Colonic mucosa (tissue), 4 donors: ENCODE data around the gene HAND2. TPM values are rescaled to one million over a fixed set of nuclear protein-coding genes. Genes with fewer than 3 reads are reported as not detected.

Experiments used
- DNase-seq: peaks from one replicate; pipeline ENCODE4 v3.0.0-alpha.2; 2020
- H3K27ac ChIP-seq: fragments of 200-600 bp; one replicate; pipeline ENCODE4 v1.8.0; 2021
- H3K27me3 ChIP-seq: fragments of 200-600 bp; one replicate; pipeline ENCODE4 v1.8.0; 2021
- H3K36me3 ChIP-seq: fragments of 200-600 bp; one replicate; pipeline ENCODE4 v1.8.0; 2021
- H3K4me1 ChIP-seq: fragments of 200-600 bp; one replicate; pipeline ENCODE4 v1.8.0; 2021; ENCODE audit warnings: mild to moderate bottlenecking
- H3K4me3 ChIP-seq: fragments of 200-600 bp; one replicate; pipeline ENCODE4 v1.8.0; 2021
- H3K9ac ChIP-seq, 2 donors: one replicate each; pipeline ENCODE4 v1.7.0; 2013; ENCODE audit warnings: control low read depth in 2 of 2, low read depth in 2 of 2, low read length in 2 of 2
- H3K9me3 ChIP-seq: fragments of 200-600 bp; one replicate; pipeline ENCODE4 v1.8.0; 2021
- CTCF ChIP-seq: fragments of 200-600 bp; IDR thresholded peaks from one replicate; pipeline ENCODE4 v1.8.0; 2022; ENCODE audit warnings: antibody characterized with exemption, mild to moderate bottlenecking
- intact Hi-C: fragments of 100-400 bp; cut with DNase I; formaldehyde crosslinking; loops from one replicate; pipeline ENCODE4 v1.14.1; 2022
- total RNA-seq, 2 donors: library from RNA; stranded (reverse); fragmentation: NEBNext Ultra II Directional in 1 of 2; extraction: Animal tissue kit (Norgen Biotek cat#: 25700) in 1 of 2; gene quantifications; one replicate each; pipeline ENCODE4 v1.2.1, GENCODE V29; 2021
- donor health status: healthy.
- donor health status: DM: no; HTN: no; CAD: no.
- donor health status: DM: no; HTN: no; CAD: no.

The HAND2 gene
- total RNA-seq, 2 donors from 2014 or later, result 1.6 to 9.4 TPM

DNA sequence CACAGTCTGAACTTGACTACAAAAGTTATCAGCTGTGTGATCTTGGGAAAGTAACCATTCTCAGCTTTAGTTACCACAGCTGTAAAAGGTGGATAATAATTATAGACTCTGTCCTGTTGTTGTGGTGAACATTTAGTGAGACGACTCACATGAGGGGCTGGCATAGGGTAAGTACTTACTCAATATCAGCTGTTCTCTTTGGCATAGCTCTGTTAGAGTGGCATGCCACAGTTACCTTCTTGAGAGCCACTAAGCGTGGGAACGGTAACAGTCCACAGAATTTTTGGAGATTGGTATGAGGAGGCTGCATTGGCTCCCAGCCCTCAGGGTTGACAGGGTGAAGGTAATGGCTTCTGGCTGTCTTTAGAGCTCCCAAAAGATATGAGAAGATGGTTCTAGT lies 13.2 kb upstream of the HAND2 start:
- H3K27me3 ChIP-seq, result peaks cover 24% of the 10 kb centered on the region
- H3K27ac ChIP-seq, result no peak overlapping the region
- intact Hi-C loops, result no loop called here
- TF ChIP-seq CTCF, result no peak
- H3K9me3 ChIP-seq, result no peaks in the 10 kb centered on the region
- no peak overlapping the region for H3K4me3 ChIP-seq
- no peak overlapping the region for H3K9ac ChIP-seq
- no peak for DNase-seq
- peaks cover 2% of the 10 kb centered on the region for H3K4me1 ChIP-seq
- H3K36me3 ChIP-seq, result no peaks in the 10 kb centered on the region

GRCh38 chr4:173539986-173540385 lies 10.0 kb upstream of the HAND2 start:
- no peak for TF ChIP-seq CTCF
- Histone ChIP-seq H3K9ac (no peak overlapping the region), H3K9me3 (no peaks in the 10 kb centered on the region), H3K4me1 (peaks cover 5% of the 10 kb centered on the region), H3K36me3 (no peaks in the 10 kb centered on the region), H3K4me3 (no peak overlapping the region), H3K27ac (no peak overlapping the region), H3K27me3 (peaks cover 52% of the 10 kb centered on the region)
- intact Hi-C loops, result no loop called here
- no peak for DNase-seq

DNA sequence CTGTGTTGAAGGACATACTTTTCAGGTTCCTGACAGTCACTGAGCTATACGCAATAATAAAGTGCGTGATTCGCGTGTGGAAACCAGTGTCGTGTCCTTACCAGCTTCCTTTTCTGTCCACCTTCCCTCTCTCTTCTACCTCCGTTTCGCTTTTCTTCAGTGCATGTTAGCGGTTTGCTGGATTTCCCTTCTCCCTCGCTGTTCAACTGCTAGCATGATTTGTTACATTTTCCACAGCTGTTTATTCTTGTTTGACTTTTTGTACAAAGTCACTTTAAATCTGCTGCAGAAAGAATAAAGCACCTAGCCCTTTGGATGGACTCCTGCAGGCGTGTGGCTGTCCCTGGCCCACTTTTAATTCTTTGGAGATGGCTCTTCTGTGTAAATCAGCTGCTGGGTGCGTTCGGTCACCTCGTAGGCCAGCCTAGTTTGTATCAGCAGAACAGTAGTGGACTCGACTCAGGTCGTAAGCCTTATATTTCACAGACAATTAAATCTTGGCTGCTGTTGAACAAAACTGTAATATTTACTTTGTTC lies 8.9 kb upstream of the HAND2 start:
- no peak for DNase-seq
- H3K9me3 ChIP-seq, result no peaks in the 10 kb centered on the region
- H3K27ac ChIP-seq, result no peak overlapping the region
- H3K4me3 ChIP-seq, result peak overlapping the region; percentile 16
- H3K36me3 ChIP-seq, result no peaks in the 10 kb centered on the region
- intact Hi-C loops, result no loop called here
- peak overlapping the region in 1 of 2 donors; percentile 28 for H3K9ac ChIP-seq
- H3K27me3 ChIP-seq, result peaks cover 56% of the 10 kb centered on the region
- H3K4me1 ChIP-seq, result peaks cover 5% of the 10 kb centered on the region
- no peak for TF ChIP-seq CTCF

DNA sequence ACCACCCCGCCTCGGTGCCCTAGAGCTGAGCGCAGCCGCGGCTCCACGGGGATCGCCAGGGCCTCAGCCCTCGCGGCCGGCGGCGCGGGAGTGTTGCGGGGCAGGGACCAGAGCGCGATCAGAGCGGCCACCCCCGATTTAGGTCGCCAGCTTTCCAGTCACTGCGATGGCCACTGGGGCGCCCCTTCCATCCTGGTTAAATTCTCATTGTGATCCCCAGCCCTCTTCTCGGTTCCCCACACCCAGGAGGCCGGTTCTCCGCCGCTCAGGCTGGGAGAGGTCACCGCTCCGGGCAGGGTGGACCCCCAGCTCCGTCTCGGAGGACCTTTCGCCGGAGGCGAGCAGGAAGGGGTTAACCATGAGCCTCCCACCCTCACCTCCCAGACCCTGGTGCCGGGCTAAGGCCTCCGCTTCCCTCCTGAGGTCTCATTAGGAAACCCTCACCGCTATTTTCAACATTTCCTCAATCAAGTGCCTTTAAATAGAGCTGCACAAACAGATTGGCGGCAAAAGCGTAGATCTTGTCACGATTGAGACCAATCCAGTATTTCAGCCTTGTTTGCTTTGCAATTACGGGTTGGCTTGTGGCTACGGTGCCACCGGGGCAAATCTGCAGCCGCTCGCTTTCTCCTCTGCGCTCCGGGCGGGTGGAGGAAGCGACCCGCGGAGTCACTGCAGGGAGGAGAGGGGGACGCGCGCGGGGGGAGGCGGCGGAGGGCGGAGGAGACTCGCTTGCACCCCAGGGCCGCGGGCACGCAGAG lies 8.3 kb upstream of the HAND2 start:
- H3K36me3 ChIP-seq, result no peaks in the 10 kb centered on the region
- DNase-seq, result no peak
- H3K4me1 ChIP-seq, result peaks cover 5% of the 10 kb centered on the region
- peak overlapping the region; percentile 2 for H3K27ac ChIP-seq
- peak overlapping the region; percentile 16 for H3K4me3 ChIP-seq
- H3K9me3 ChIP-seq, result no peaks in the 10 kb centered on the region
- TF ChIP-seq CTCF, result no peak
- intact Hi-C loops, result no loop called here
- peaks cover 62% of the 10 kb centered on the region for H3K27me3 ChIP-seq
- H3K9ac ChIP-seq, result peak overlapping the region in 1 of 2 donors; percentile 28

DNA sequence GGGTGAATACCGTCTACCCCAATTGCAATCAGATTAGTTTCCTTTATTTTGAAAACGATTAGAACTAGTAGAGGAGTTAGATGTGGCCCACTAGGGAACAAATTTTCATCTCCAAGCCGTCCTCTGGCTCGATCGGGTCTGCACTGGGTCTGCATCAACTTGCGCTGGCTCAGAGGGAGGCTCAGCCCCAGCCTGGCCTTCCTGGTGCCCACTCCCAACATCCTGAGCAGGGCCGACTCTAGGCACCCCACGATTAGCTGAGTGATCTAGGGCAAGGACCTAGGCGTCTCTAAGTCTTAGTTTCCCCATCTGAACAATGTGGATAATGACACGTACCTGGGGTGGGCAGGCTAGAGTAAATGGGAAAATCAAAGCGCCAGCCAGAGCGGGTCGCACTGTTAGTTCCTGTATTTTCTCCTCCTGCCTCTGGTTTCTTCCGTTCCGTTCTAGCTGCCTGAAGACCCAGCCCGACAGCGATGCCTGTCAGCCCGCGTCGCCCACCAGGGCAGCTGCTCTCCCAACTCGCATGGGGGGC lies 7.7 kb upstream of the HAND2 start:
- peak overlapping the region in 1 of 2 donors; percentile 16 for H3K9ac ChIP-seq
- no peaks in the 10 kb centered on the region for H3K36me3 ChIP-seq
- peak overlapping the region; percentile 2 for H3K27ac ChIP-seq
- intact Hi-C loops, result no loop called here
- H3K27me3 ChIP-seq, result peaks cover 69% of the 10 kb centered on the region
- no peak for TF ChIP-seq CTCF
- peaks cover 5% of the 10 kb centered on the region for H3K4me1 ChIP-seq
- H3K4me3 ChIP-seq, result peak overlapping the region; percentile 16
- no peaks in the 10 kb centered on the region for H3K9me3 ChIP-seq
- peak; percentile 16 for DNase-seq
